Measurements from ENCODE around the gene PRICKLE2.

DNA sequence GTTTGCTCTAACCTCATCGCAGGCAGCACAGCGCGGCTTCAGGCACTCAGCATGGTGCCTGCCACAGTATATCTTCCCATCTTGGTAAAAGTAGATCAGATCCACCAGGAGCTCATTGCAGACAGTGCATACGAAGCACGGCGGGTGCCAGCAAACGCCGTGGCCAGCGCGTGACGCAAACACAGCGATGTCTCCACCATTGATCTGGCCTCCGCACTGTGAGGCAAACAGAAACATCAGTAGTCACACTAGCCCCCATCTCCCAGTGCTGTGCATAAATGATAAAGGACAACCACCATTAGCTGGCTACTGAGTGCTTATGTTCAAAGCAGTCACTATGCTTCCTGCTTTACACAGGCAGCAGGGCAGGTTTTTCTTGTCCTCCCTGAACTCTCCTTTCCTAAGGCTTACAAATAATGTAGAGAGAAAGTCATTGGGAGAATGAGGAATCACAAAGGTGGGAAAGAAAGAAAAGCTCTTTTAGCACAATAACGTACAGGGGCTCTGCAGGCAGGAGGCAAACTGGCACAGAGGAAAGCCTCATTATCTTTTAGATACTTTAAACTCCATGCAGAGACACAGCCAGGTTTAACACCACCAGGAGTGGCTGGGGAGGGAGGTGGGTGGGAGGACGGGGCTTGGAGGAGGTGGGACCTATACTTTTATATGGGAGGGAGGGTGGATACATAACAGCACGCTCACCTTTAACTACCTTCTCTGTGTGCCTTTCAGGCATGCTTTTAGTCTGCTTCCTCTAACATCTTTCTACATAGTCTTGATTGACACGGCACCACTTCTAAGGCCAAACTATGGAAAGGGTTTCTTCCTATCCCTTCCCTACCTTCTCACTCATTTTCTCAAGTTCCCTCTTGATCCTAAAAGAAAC is 67.9 kb downstream of the PRICKLE2 start:
- TF ChIP-seq RFX5 (IDR thresholded peaks at IDR 0.05) = no peak
- no peak for TF ChIP-seq PHF8 (IDR thresholded peaks at IDR 0.05; ENCODE audit: borderline replicate concordance, low read depth)
- TF ChIP-seq, protein P1, sequence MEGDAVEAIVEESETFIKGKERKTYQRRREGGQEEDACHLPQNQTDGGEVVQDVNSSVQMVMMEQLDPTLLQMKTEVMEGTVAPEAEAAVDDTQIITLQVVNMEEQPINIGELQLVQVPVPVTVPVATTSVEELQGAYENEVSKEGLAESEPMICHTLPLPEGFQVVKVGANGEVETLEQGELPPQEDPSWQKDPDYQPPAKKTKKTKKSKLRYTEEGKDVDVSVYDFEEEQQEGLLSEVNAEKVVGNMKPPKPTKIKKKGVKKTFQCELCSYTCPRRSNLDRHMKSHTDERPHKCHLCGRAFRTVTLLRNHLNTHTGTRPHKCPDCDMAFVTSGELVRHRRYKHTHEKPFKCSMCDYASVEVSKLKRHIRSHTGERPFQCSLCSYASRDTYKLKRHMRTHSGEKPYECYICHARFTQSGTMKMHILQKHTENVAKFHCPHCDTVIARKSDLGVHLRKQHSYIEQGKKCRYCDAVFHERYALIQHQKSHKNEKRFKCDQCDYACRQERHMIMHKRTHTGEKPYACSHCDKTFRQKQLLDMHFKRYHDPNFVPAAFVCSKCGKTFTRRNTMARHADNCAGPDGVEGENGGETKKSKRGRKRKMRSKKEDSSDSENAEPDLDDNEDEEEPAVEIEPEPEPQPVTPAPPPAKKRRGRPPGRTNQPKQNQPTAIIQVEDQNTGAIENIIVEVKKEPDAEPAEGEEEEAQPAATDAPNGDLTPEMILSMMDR (IDR thresholded peaks at IDR 0.05) = no peak
- no peak for TF ChIP-seq JUN (IDR thresholded peaks at IDR 0.05)
- no peak for TF ChIP-seq KDM5A (IDR thresholded peaks at IDR 0.05)
- no peak for TF ChIP-seq POLR2A (IDR thresholded peaks at IDR 0.05; ENCODE audit: low read length)
- TF ChIP-seq CEBPB (IDR thresholded peaks at IDR 0.05) = no peak
- no peak for TF ChIP-seq GATA3 (IDR thresholded peaks at IDR 0.05; ENCODE audit: borderline replicate concordance)
- TF ChIP-seq NFE2L2 (conservative IDR thresholded peaks at IDR 0.05; ENCODE audit: low read length) = no peak
- no peak for TF ChIP-seq TP53 (CRISPR knock-in tag; IDR thresholded peaks at IDR 0.05)
